HepG2 (cell line): ENCODE measurements around the gene SLC48A1. TPM values are rescaled to one million over a fixed set of nuclear protein-coding genes. Genes with fewer than 3 reads are reported as not detected.

Experiments used
- DNMT3B ChIP-seq: conservative IDR thresholded peaks from 2 replicates; pipeline ENCODE4 v1.6.1; 2016; ENCODE audit warnings: missing biosample characterization, control low read depth
- FOXA1 ChIP-seq, 2 experiments: fragments of 450-650 bp in 1 of 2; sonication (generic) in 1 of 2; formaldehyde crosslinking in 1 of 2; IDR thresholded peaks; 2 replicates each; pipeline versions ENCODE4 v1.4.0 to v1.6.1; 2016 to 2020; ENCODE audit warnings: missing genetic modification reagents in 1 of 2
- FOXK2 ChIP-seq: fragments of 450-650 bp; IDR thresholded peaks from 2 replicates; pipeline ENCODE4 v1.6.1; 2016
- HDAC1 ChIP-seq: sonication (generic); formaldehyde crosslinking; IDR thresholded peaks from 2 replicates; pipeline ENCODE4 v1.5.1; 2020; ENCODE audit warnings: mild to moderate bottlenecking, missing genetic modification reagents
- HNRNPK ChIP-seq: fragments of 200-400 bp; formaldehyde crosslinking; IDR thresholded peaks from 2 replicates; pipeline ENCODE4 v1.6.1; 2018; ENCODE audit warnings: low read length, low read depth, moderate library complexity, mild to moderate bottlenecking; ENCODE audit not compliant: poor library complexity, severe bottlenecking
- IKZF4 ChIP-seq: sonication (generic); formaldehyde crosslinking; IDR thresholded peaks from 2 replicates; pipeline ENCODE4 v1.5.1; 2020; ENCODE audit warnings: borderline replicate concordance, mild to moderate bottlenecking, low read depth, missing genetic modification reagents; ENCODE audit errors: not compliant biosample characterization
- KLF16 ChIP-seq, 2 experiments: sonication (generic) in 1 of 2; formaldehyde crosslinking in 1 of 2; IDR thresholded peaks; 2 replicates each; pipeline versions ENCODE4 v1.6.1 to v1.8.0; 2016 to 2023; ENCODE audit warnings: missing genetic modification reagents in 2 of 2, missing compliant biosample characterization in 1 of 2
- PHF5A ChIP-seq: IDR thresholded peaks from one replicate; pipeline ENCODE4 v1.6.1; 2018; ENCODE audit warnings: low read depth, missing genetic modification reagents; ENCODE audit not compliant: unreplicated experiment
- RBFOX2 ChIP-seq: fragments of 200-400 bp; formaldehyde crosslinking; IDR thresholded peaks from 2 replicates; pipeline ENCODE4 v1.6.1; 2017; ENCODE audit warnings: low read depth, mild to moderate bottlenecking, low read length
- RNF2 ChIP-seq: fragments of 450-650 bp; conservative IDR thresholded peaks from 2 replicates; pipeline ENCODE4 v1.6.1; 2016; ENCODE audit warnings: low read depth
- RXRB ChIP-seq: IDR thresholded peaks from 2 replicates; pipeline ENCODE4 v1.6.1; 2016; ENCODE audit warnings: borderline replicate concordance, missing genetic modification reagents, missing compliant biosample characterization
- SAP130 ChIP-seq: IDR thresholded peaks from 2 replicates; pipeline ENCODE4 v1.6.1; 2016; ENCODE audit warnings: low read depth
- SIX4 ChIP-seq: sonication (generic); formaldehyde crosslinking; IDR thresholded peaks from 2 replicates; pipeline ENCODE4 v1.4.0; 2020; ENCODE audit warnings: missing genetic modification reagents
- SOX5 ChIP-seq: IDR thresholded peaks from 2 replicates; pipeline ENCODE4 v1.6.1; 2016; ENCODE audit warnings: borderline replicate concordance
- THAP11 ChIP-seq: IDR thresholded peaks from 2 replicates; pipeline ENCODE4 v1.6.1; 2016; ENCODE audit warnings: missing biosample characterization, missing genetic modification reagents
- TIGD3 ChIP-seq: sonication (generic); formaldehyde crosslinking; IDR thresholded peaks from 2 replicates; pipeline ENCODE4 v1.5.1; 2020; ENCODE audit warnings: mild to moderate bottlenecking, missing genetic modification reagents, borderline replicate concordance
- TMF1 ChIP-seq: sonication (generic); formaldehyde crosslinking; IDR thresholded peaks from 2 replicates; pipeline ENCODE4 v1.8.1; 2022; ENCODE audit warnings: low read depth, missing genetic modification reagents
- ZNF274 ChIP-seq: sonication (generic); formaldehyde crosslinking; IDR thresholded peaks from 2 replicates; pipeline ENCODE4 v1.5.1; 2020; ENCODE audit warnings: mild to moderate bottlenecking, missing genetic modification reagents
- ZNF547 ChIP-seq: sonication (generic); formaldehyde crosslinking; IDR thresholded peaks from 2 replicates; pipeline ENCODE4 v1.5.1; 2020; ENCODE audit warnings: mild to moderate bottlenecking, missing genetic modification reagents
- ZNF569 ChIP-seq: sonication (generic); formaldehyde crosslinking; IDR thresholded peaks from 2 replicates; pipeline ENCODE4 v1.5.0; 2020; ENCODE audit warnings: mild to moderate bottlenecking, missing genetic modification reagents, moderate library complexity, borderline replicate concordance
- polyA plus RNA-seq, 8 experiments: library from polyadenylated mRNA; depleted of rRNA in 3 of 8; stranded (reverse) in 7 of 8; unstranded in 1 of 8; fragments of >200 nt; fragmentation: Illumina TruSeq in 4 of 8; extraction: Trizol in 4 of 8; gene quantifications; 2 replicates each; pipeline versions ENCODE4 v1.2.1 to v1.2.3, GENCODE V29; 2011 to 2016; ENCODE audit warnings: low read depth in 4 of 8, missing spikeins in 1 of 8, mixed read lengths in 1 of 8; ENCODE audit not compliant: insufficient read depth in 1 of 8
- total RNA-seq, 5 experiments: library from RNA; depleted of rRNA; stranded (reverse); fragments of >200 nt; fragmentation: Illumina TruSeq; extraction: Trizol; gene quantifications; 2 replicates each; pipeline ENCODE4 v1.2.3, GENCODE V29; 2016; ENCODE audit warnings: low read depth in 1 of 5
- TF ChIP-seq, protein P1 (sequence below): sonication (generic); formaldehyde crosslinking; IDR thresholded peaks from 2 replicates; pipeline ENCODE4 v1.4.0; 2020; ENCODE audit warnings: mild to moderate bottlenecking, missing genetic modification reagents
- TF ChIP-seq, protein P2 (sequence below): sonication (generic); formaldehyde crosslinking; IDR thresholded peaks from 2 replicates; pipeline ENCODE4 v1.5.1; 2020; ENCODE audit warnings: mild to moderate bottlenecking, missing genetic modification reagents, moderate library complexity

SLC48A1 gene
- total and polyA plus RNA-seq, 2 of the 13 experiments (the other 11 are each of a cell fraction or from before 2014, with no cell fraction given) = 2.2 to 3.7 TPM

- TF ChIP-seq, protein P1, sequence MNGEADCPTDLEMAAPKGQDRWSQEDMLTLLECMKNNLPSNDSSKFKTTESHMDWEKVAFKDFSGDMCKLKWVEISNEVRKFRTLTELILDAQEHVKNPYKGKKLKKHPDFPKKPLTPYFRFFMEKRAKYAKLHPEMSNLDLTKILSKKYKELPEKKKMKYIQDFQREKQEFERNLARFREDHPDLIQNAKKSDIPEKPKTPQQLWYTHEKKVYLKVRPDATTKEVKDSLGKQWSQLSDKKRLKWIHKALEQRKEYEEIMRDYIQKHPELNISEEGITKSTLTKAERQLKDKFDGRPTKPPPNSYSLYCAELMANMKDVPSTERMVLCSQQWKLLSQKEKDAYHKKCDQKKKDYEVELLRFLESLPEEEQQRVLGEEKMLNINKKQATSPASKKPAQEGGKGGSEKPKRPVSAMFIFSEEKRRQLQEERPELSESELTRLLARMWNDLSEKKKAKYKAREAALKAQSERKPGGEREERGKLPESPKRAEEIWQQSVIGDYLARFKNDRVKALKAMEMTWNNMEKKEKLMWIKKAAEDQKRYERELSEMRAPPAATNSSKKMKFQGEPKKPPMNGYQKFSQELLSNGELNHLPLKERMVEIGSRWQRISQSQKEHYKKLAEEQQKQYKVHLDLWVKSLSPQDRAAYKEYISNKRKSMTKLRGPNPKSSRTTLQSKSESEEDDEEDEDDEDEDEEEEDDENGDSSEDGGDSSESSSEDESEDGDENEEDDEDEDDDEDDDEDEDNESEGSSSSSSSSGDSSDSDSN (CRISPR knock-in tag) = peak; percentile 39
- TF ChIP-seq, protein P2, sequence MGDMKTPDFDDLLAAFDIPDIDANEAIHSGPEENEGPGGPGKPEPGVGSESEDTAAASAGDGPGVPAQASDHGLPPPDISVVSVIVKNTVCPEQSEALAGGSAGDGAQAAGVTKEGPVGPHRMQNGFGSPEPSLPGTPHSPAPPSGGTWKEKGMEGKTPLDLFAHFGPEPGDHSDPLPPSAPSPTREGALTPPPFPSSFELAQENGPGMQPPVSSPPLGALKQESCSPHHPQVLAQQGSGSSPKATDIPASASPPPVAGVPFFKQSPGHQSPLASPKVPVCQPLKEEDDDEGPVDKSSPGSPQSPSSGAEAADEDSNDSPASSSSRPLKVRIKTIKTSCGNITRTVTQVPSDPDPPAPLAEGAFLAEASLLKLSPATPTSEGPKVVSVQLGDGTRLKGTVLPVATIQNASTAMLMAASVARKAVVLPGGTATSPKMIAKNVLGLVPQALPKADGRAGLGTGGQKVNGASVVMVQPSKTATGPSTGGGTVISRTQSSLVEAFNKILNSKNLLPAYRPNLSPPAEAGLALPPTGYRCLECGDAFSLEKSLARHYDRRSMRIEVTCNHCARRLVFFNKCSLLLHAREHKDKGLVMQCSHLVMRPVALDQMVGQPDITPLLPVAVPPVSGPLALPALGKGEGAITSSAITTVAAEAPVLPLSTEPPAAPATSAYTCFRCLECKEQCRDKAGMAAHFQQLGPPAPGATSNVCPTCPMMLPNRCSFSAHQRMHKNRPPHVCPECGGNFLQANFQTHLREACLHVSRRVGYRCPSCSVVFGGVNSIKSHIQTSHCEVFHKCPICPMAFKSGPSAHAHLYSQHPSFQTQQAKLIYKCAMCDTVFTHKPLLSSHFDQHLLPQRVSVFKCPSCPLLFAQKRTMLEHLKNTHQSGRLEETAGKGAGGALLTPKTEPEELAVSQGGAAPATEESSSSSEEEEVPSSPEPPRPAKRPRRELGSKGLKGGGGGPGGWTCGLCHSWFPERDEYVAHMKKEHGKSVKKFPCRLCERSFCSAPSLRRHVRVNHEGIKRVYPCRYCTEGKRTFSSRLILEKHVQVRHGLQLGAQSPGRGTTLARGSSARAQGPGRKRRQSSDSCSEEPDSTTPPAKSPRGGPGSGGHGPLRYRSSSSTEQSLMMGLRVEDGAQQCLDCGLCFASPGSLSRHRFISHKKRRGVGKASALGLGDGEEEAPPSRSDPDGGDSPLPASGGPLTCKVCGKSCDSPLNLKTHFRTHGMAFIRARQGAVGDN = peak; percentile 59
- TF ChIP-seq RBFOX2 = peak; percentile 15; the same call in 1 of the 2 replicates
- TF ChIP-seq RXRB (CRISPR knock-in tag) = no peak
- TF ChIP-seq SAP130 (CRISPR knock-in tag) = peak; percentile 63
- no peak for TF ChIP-seq TIGD3 (CRISPR knock-in tag)
- TF ChIP-seq PHF5A = no peak
- TF ChIP-seq HDAC1 = peak; percentile 63; the same call in 1 of the 2 replicates
- TF ChIP-seq SOX5 (CRISPR knock-in tag) = peak; percentile 23; the same call in 1 of the 2 replicates
- TF ChIP-seq FOXK2 = 0 out of 2 replicates have a peak, but pooled peaks have one; percentile 8
- TF ChIP-seq ZNF547 (CRISPR knock-in tag) = 0 out of 2 replicates have a peak, but pooled peaks have one; percentile 25
- peak; percentile 36 for TF ChIP-seq IKZF4 (CRISPR knock-in tag)
- TF ChIP-seq RNF2 = 0 out of 2 replicates have a peak, but pooled peaks have one; percentile 46
- peak; percentile 9; the same call in 1 of the 2 replicates for TF ChIP-seq THAP11 (CRISPR knock-in tag)
- 0 out of 4 replicates have a peak, but pooled peaks of 1 of the 2 experiments have one; percentile 53 for TF ChIP-seq KLF16 (CRISPR knock-in tag; IDR thresholded peaks at IDR 0.05)
- TF ChIP-seq DNMT3B (CRISPR knock-in tag) = 0 out of 2 replicates have a peak, but pooled peaks have one; percentile 14
- no peak for TF ChIP-seq TMF1 (CRISPR knock-in tag)
- TF ChIP-seq ZNF569 (CRISPR knock-in tag) = no peak
- no peak for TF ChIP-seq FOXA1 (IDR thresholded peaks at IDR 0.05)
- TF ChIP-seq FOXA1 (CRISPR knock-in tag; IDR thresholded peaks at IDR 0.05) = peak; percentile 88
- no peak for TF ChIP-seq HNRNPK
- no peak for TF ChIP-seq SIX4 (CRISPR knock-in tag)
- TF ChIP-seq ZNF274 (CRISPR knock-in tag) = peak; percentile 22; the same call in 1 of the 2 replicates
Measured at GRCh38 chr12:47819896-47820630, 47.0 kb downstream of the SLC48A1 start, which contains the start of gene HDAC7 (continued).
